HepG2 (cell line): ENCODE measurements around the gene TSPAN32. TPM values are rescaled to one million over a fixed set of nuclear protein-coding genes. Genes with fewer than 3 reads are reported as not detected.
A peak's percentile ranks its signal among the peaks of the same experiment; 100 is the strongest.

Experiments
- BCL6 ChIP-seq: IDR thresholded peaks from 2 replicates; pipeline ENCODE4 v1.6.1; 2016; ENCODE audit warnings: missing genetic modification reagents, missing compliant biosample characterization
- CREB1 ChIP-seq, 2 experiments: fragments of 450-650 bp in 1 of 2; IDR thresholded peaks; 2 replicates each; pipeline ENCODE4 v1.6.1; 2016 to 2017; ENCODE audit warnings: control low read depth in 1 of 2, mild to moderate bottlenecking in 1 of 2, missing compliant biosample characterization in 1 of 2, missing genetic modification characterization in 1 of 2
- HIVEP1 ChIP-seq: sonication (generic); formaldehyde crosslinking; IDR thresholded peaks from 2 replicates; pipeline ENCODE4 v1.4.0; 2020; ENCODE audit warnings: mild to moderate bottlenecking, missing genetic modification reagents
- HOXD1 ChIP-seq: sonication (generic); formaldehyde crosslinking; IDR thresholded peaks from 2 replicates; pipeline ENCODE4 v1.5.0; 2020; ENCODE audit warnings: missing genetic modification reagents
- ISX ChIP-seq: sonication (generic); formaldehyde crosslinking; conservative IDR thresholded peaks from 2 replicates; pipeline ENCODE4 v1.5.0; 2020; ENCODE audit warnings: missing genetic modification reagents
- KDM3A ChIP-seq: IDR thresholded peaks from 2 replicates; pipeline ENCODE4 v1.6.1; 2018; ENCODE audit warnings: low read depth, missing compliant biosample characterization
- MIER2 ChIP-seq: IDR thresholded peaks from 2 replicates; pipeline ENCODE4 v1.6.1; 2016; ENCODE audit warnings: missing biosample characterization, missing genetic modification reagents
- SALL1 ChIP-seq: sonication (generic); formaldehyde crosslinking; IDR thresholded peaks from 2 replicates; pipeline ENCODE4 v1.8.0; 2022; ENCODE audit warnings: mild to moderate bottlenecking, missing genetic modification reagents
- SP4 ChIP-seq: sonication (generic); formaldehyde crosslinking; IDR thresholded peaks from 2 replicates; pipeline ENCODE4 v1.8.1; 2023; ENCODE audit warnings: mild to moderate bottlenecking, missing genetic modification reagents
- TAF15 ChIP-seq: fragments of 200-400 bp; formaldehyde crosslinking; IDR thresholded peaks from one replicate; pipeline ENCODE4 v1.6.1; 2018; ENCODE audit warnings: mild to moderate bottlenecking, low read depth, low read length; ENCODE audit not compliant: poor library complexity, severe bottlenecking
- TARDBP ChIP-seq: sonication (generic); formaldehyde crosslinking; IDR thresholded peaks from 2 replicates; pipeline ENCODE4 v1.8.0; 2022; ENCODE audit warnings: mild to moderate bottlenecking, missing genetic modification reagents
- ZNF136 ChIP-seq: sonication (generic); formaldehyde crosslinking; IDR thresholded peaks from 2 replicates; pipeline ENCODE4 v1.8.1; 2022; ENCODE audit warnings: low read depth, mild to moderate bottlenecking, moderate library complexity, missing genetic modification reagents
- ZNF224 ChIP-seq: sonication (generic); formaldehyde crosslinking; IDR thresholded peaks from 2 replicates; pipeline ENCODE4 v1.5.0; 2020; ENCODE audit warnings: mild to moderate bottlenecking, missing genetic modification reagents
- ZNF367 ChIP-seq: sonication (generic); formaldehyde crosslinking; IDR thresholded peaks from 2 replicates; pipeline ENCODE4 v1.4.0; 2020; ENCODE audit warnings: missing genetic modification reagents, borderline replicate concordance
- ZNF468 ChIP-seq: sonication (generic); formaldehyde crosslinking; IDR thresholded peaks from 2 replicates; pipeline ENCODE4 v1.8.0; 2022; ENCODE audit warnings: mild to moderate bottlenecking, moderate library complexity, missing genetic modification reagents
- ZNF557 ChIP-seq: sonication (generic); formaldehyde crosslinking; IDR thresholded peaks from 2 replicates; pipeline ENCODE4 v1.4.0; 2020; ENCODE audit warnings: missing genetic modification reagents
- ZNF564 ChIP-seq: sonication (generic); formaldehyde crosslinking; IDR thresholded peaks from 2 replicates; pipeline ENCODE4 v1.8.1; 2023; ENCODE audit warnings: mild to moderate bottlenecking, missing genetic modification reagents
- ZNF616 ChIP-seq: sonication (generic); formaldehyde crosslinking; IDR thresholded peaks from 2 replicates; pipeline ENCODE4 v1.5.0; 2020; ENCODE audit warnings: low read depth, mild to moderate bottlenecking, missing genetic modification reagents
- polyA plus RNA-seq, 8 experiments: library from polyadenylated mRNA; depleted of rRNA in 3 of 8; stranded (reverse) in 7 of 8; unstranded in 1 of 8; fragments of >200 nt; fragmentation: Illumina TruSeq in 4 of 8; extraction: Trizol in 4 of 8; gene quantifications; 2 replicates each; pipeline versions ENCODE4 v1.2.1 to v1.2.3, GENCODE V29; 2011 to 2016; ENCODE audit warnings: low read depth in 4 of 8, missing spikeins in 1 of 8, mixed read lengths in 1 of 8; ENCODE audit not compliant: insufficient read depth in 1 of 8
- total RNA-seq, 5 experiments: library from RNA; depleted of rRNA; stranded (reverse); fragments of >200 nt; fragmentation: Illumina TruSeq; extraction: Trizol; gene quantifications; 2 replicates each; pipeline ENCODE4 v1.2.3, GENCODE V29; 2016; ENCODE audit warnings: low read depth in 1 of 5
- TF ChIP-seq, protein P1 (sequence below): IDR thresholded peaks from 2 replicates; pipeline ENCODE4 v1.6.1; 2016; ENCODE audit warnings: mild to moderate bottlenecking
- TF ChIP-seq, protein P2 (sequence below): sonication (generic); formaldehyde crosslinking; IDR thresholded peaks from 2 replicates; pipeline ENCODE4 v1.4.0; 2020; ENCODE audit warnings: missing genetic modification reagents
- TF ChIP-seq, protein P3 (sequence below): sonication (generic); formaldehyde crosslinking; IDR thresholded peaks from 2 replicates; pipeline ENCODE4 v1.4.0; 2020; ENCODE audit warnings: mild to moderate bottlenecking, low read depth, missing genetic modification reagents
- TF ChIP-seq, protein P4 (sequence below): sonication (generic); formaldehyde crosslinking; IDR thresholded peaks from 2 replicates; pipeline ENCODE4 v1.5.0; 2020; ENCODE audit warnings: mild to moderate bottlenecking, missing genetic modification reagents

Gene TSPAN32
- total and polyA plus RNA-seq, 2 of the 13 experiments (the other 11 are each of a cell fraction or from before 2014, with no cell fraction given): 0.09 to 0.70 TPM

DNA sequence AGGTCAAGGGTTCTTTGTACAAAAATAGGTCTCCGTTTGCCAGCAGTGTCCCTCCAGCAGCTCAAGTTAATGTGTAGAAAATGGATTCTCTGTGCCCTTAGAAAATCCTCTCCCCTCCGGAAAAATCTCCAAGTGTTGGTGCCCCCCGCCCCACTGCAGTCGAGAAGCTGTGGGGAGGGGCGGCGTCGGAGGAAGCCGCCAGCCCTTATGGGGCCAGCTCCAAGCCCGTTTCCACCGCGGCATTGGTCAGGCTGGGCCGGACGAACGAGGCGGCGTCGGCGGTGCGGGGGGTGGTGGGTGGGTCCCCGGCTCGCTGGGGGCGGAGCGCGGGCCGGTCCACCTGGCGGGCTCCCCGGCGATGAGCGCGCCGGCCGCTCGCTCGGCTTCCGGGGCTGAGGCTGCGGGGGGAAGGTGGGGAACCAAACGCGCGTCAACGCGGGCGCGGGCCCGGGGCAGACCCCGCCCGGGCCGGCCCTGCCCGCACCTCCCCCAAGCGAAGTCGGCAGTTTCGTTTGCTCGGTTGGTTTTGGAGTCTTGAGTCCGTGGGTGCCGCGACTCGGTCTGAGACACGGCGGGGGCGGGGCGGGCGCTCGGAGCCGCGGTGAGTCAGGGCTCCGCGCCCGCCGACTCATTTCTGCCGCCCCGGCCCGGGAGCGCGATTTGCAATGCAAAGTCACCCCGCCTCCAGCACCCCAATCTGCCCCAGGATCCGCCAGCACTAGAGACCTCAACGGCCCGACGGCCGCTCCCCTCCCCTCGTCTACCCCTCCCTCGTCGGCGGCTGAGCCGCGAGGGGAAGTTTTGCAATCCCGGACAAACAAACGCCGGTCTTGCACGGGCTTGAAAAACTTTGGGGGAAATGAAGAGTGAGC is 32.8 kb upstream of the TSPAN32 start (continued):
- peak; percentile 60; the same call in 1 of the 2 replicates for TF ChIP-seq BCL6 (CRISPR knock-in tag)
- no peak for TF ChIP-seq MIER2 (CRISPR knock-in tag)
- no peak for TF ChIP-seq ZNF224 (CRISPR knock-in tag)
- no peak for TF ChIP-seq ZNF616 (CRISPR knock-in tag)
- TF ChIP-seq, protein P1, sequence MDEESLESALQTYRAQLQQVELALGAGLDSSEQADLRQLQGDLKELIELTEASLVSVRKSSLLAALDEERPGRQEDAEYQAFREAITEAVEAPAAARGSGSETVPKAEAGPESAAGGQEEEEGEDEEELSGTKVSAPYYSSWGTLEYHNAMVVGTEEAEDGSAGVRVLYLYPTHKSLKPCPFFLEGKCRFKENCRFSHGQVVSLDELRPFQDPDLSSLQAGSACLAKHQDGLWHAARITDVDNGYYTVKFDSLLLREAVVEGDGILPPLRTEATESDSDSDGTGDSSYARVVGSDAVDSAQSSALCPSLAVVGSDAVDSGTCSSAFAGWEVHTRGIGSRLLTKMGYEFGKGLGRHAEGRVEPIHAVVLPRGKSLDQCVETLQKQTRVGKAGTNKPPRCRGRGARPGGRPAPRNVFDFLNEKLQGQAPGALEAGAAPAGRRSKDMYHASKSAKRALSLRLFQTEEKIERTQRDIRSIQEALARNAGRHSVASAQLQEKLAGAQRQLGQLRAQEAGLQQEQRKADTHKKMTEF (CRISPR knock-in tag): no peak; the same call in 1 of the 2 replicates
- 0 out of 2 replicates have a peak, but pooled peaks have one; percentile 18 for TF ChIP-seq HIVEP1 (CRISPR knock-in tag)
- TF ChIP-seq ZNF557: no peak
- TF ChIP-seq HOXD1 (CRISPR knock-in tag): no peak
- peak; percentile 70 for TF ChIP-seq SALL1 (CRISPR knock-in tag)
- TF ChIP-seq ZNF367 (CRISPR knock-in tag): no peak
- TF ChIP-seq, protein P2, sequence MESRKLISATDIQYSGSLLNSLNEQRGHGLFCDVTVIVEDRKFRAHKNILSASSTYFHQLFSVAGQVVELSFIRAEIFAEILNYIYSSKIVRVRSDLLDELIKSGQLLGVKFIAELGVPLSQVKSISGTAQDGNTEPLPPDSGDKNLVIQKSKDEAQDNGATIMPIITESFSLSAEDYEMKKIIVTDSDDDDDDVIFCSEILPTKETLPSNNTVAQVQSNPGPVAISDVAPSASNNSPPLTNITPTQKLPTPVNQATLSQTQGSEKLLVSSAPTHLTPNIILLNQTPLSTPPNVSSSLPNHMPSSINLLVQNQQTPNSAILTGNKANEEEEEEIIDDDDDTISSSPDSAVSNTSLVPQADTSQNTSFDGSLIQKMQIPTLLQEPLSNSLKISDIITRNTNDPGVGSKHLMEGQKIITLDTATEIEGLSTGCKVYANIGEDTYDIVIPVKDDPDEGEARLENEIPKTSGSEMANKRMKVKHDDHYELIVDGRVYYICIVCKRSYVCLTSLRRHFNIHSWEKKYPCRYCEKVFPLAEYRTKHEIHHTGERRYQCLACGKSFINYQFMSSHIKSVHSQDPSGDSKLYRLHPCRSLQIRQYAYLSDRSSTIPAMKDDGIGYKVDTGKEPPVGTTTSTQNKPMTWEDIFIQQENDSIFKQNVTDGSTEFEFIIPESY: no peak
- TF ChIP-seq ZNF136 (CRISPR knock-in tag): no peak
- no peak for TF ChIP-seq SP4 (CRISPR knock-in tag)
- no peak for TF ChIP-seq ISX
- 0 out of 2 replicates have a peak, but pooled peaks have one; percentile 24 for TF ChIP-seq TARDBP (CRISPR knock-in tag)
- TF ChIP-seq, protein P3, sequence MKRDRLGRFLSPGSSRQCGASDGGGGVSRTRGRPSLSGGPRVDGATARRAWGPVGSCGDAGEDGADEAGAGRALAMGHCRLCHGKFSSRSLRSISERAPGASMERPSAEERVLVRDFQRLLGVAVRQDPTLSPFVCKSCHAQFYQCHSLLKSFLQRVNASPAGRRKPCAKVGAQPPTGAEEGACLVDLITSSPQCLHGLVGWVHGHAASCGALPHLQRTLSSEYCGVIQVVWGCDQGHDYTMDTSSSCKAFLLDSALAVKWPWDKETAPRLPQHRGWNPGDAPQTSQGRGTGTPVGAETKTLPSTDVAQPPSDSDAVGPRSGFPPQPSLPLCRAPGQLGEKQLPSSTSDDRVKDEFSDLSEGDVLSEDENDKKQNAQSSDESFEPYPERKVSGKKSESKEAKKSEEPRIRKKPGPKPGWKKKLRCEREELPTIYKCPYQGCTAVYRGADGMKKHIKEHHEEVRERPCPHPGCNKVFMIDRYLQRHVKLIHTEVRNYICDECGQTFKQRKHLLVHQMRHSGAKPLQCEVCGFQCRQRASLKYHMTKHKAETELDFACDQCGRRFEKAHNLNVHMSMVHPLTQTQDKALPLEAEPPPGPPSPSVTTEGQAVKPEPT: no peak
- TF ChIP-seq KDM3A: 0 out of 2 replicates have a peak, but pooled peaks have one; percentile 47
- peak; percentile 30 for TF ChIP-seq TAF15
- no peak for TF ChIP-seq CREB1 (IDR thresholded peaks at IDR 0.05)
- TF ChIP-seq CREB1 (CRISPR knock-in tag; IDR thresholded peaks at IDR 0.05): no peak
- 0 out of 2 replicates have a peak, but pooled peaks have one; percentile 23 for TF ChIP-seq ZNF564
- TF ChIP-seq, protein P4, sequence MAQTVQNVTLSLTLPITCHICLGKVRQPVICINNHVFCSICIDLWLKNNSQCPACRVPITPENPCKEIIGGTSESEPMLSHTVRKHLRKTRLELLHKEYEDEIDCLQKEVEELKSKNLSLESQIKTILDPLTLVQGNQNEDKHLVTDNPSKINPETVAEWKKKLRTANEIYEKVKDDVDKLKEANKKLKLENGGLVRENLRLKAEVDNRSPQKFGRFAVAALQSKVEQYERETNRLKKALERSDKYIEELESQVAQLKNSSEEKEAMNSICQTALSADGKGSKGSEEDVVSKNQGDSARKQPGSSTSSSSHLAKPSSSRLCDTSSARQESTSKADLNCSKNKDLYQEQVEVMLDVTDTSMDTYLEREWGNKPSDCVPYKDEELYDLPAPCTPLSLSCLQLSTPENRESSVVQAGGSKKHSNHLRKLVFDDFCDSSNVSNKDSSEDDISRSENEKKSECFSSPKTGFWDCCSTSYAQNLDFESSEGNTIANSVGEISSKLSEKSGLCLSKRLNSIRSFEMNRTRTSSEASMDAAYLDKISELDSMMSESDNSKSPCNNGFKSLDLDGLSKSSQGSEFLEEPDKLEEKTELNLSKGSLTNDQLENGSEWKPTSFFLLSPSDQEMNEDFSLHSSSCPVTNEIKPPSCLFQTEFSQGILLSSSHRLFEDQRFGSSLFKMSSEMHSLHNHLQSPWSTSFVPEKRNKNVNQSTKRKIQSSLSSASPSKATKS: no peak
- no peak for TF ChIP-seq ZNF468 (CRISPR knock-in tag)
